GM23248 (cell line): Measurements from ENCODE around the gene OOEP. TPM values are rescaled to one million over a fixed set of nuclear protein-coding genes. Genes with fewer than 3 reads are reported as not detected.
A peak's percentile ranks its signal among the peaks of the same experiment; 100 is the strongest.
"Not testable (repeated sequence)": the region's sequence is repeated elsewhere in the genome, so short reads cannot be mapped to it uniquely, and the experiment has no call there.

Experiments
- DNase-seq: peaks from one replicate; pipeline ENCODE4 v3.0.0-alpha.2; 2015
- H2AFZ ChIP-seq: fragments of 200-600 bp; sonication (generic); 2 replicates; pipeline ENCODE4 v1.6.1; 2016; ENCODE audit warnings: antibody characterized with exemption
- H3F3A ChIP-seq: fragments of 200-600 bp; sonication (generic); 2 replicates; pipeline ENCODE4 v1.6.1; 2016; ENCODE audit warnings: mild to moderate bottlenecking, antibody characterized with exemption, mixed run types; ENCODE audit not compliant: insufficient read depth
- H3K27ac ChIP-seq: fragments of 200-600 bp; sonication (generic); 2 replicates; pipeline ENCODE4 v1.5.1; 2016; ENCODE audit warnings: mild to moderate bottlenecking
- H3K27me3 ChIP-seq: fragments of 200-600 bp; sonication (generic); replicated peaks from 2 replicates; pipeline ENCODE4 v1.6.1; 2016; ENCODE audit warnings: mild to moderate bottlenecking; ENCODE audit not compliant: insufficient read depth
- H3K36me3 ChIP-seq: fragments of 200-600 bp; sonication (generic); 2 replicates; pipeline ENCODE4 v1.6.1; 2016; ENCODE audit warnings: low read depth, mild to moderate bottlenecking
- H3K4me1 ChIP-seq: fragments of 200-600 bp; sonication (generic); 2 replicates; pipeline ENCODE4 v1.6.1; 2016; ENCODE audit warnings: mild to moderate bottlenecking; ENCODE audit not compliant: insufficient read depth
- H3K4me2 ChIP-seq: fragments of 200-600 bp; sonication (generic); one replicate; pipeline ENCODE4 v1.6.1; 2016; ENCODE audit warnings: mild to moderate bottlenecking; ENCODE audit not compliant: unreplicated experiment
- H3K4me3 ChIP-seq: fragments of 200-600 bp; sonication (generic); 2 replicates; pipeline ENCODE4 v1.5.1; 2016; ENCODE audit warnings: mild to moderate bottlenecking
- H3K79me2 ChIP-seq: fragments of 200-600 bp; sonication (generic); 2 replicates; pipeline ENCODE4 v1.6.1; 2016; ENCODE audit warnings: mild to moderate bottlenecking; ENCODE audit not compliant: insufficient read depth
- H3K9ac ChIP-seq: fragments of 200-600 bp; sonication (generic); 2 replicates; pipeline ENCODE4 v1.6.1; 2016; ENCODE audit warnings: mild to moderate bottlenecking
- H3K9me2 ChIP-seq: fragments of 200-600 bp; sonication (generic); 2 replicates; pipeline ENCODE4 v1.6.1; 2016; ENCODE audit warnings: mixed run types, mild to moderate bottlenecking, moderate library complexity; ENCODE audit not compliant: insufficient read depth
- H3K9me3 ChIP-seq: fragments of 200-600 bp; sonication (generic); one replicate; pipeline ENCODE4 v1.6.1; 2017; ENCODE audit warnings: low read depth
- H4K20me1 ChIP-seq: fragments of 200-600 bp; sonication (generic); 2 replicates; pipeline ENCODE4 v1.6.0; 2016; ENCODE audit not compliant: insufficient read depth
- EZH2 ChIP-seq: fragments of 200-600 bp; sonication (generic); IDR thresholded peaks from 2 replicates; pipeline ENCODE4 v1.6.1; 2018; ENCODE audit warnings: antibody characterized with exemption, mild to moderate bottlenecking; ENCODE audit not compliant: insufficient read depth, poor library complexity, severe bottlenecking
- EZH2phosphoT487 ChIP-seq: fragments of 200-600 bp; sonication (generic); IDR thresholded peaks from 2 replicates; pipeline ENCODE4 v1.6.1; 2018; ENCODE audit warnings: antibody characterized with exemption, moderate library complexity, mild to moderate bottlenecking, low read depth; ENCODE audit not compliant: insufficient read depth
- WGBS, 2 experiments: methylation state at CpG; one replicate each; pipeline ENCODE4 v1.1.6; 2015 to 2017; ENCODE audit warnings: low lambda C conversion rate in 2 of 2, low coverage in 1 of 2; ENCODE audit errors: missing lambda C conversion rate in 2 of 2; 5-methylcytosine and 5-hydroxymethylcytosine counted together
- in situ Hi-C: fragments of 300-500 bp; cut with MboI; formaldehyde crosslinking; loops from 2 replicates; pipeline ENCODE4 v1.15.0; 2020
- polyA plus RNA-seq: library from polyadenylated mRNA; unstranded; fragments of >200 nt; fragmentation: Nextera tagmentation; extraction: Ambion mirVana; gene quantifications from 2 replicates; pipeline ENCODE4 v1.2.1, GENCODE V29; 2016
- total RNA-seq: library from RNA; depleted of rRNA; stranded (reverse); fragments of >200 nt; shearing (Covaris generic); gene quantifications from 2 replicates; pipeline ENCODE4 v1.2.3, GENCODE V29; 2014

Gene OOEP
- total and polyA plus RNA-seq, 2 experiments from 2014 or later: not detected

- no peaks in the 10 kb centered on the region for H3K9me2 ChIP-seq
- H2AFZ ChIP-seq: no peak overlapping the region
- no peaks in the 10 kb centered on the region for H3K9me3 ChIP-seq
- H3K36me3 ChIP-seq: no peaks in the 10 kb centered on the region
- 83 to 90% methylated on average over 6 of the region's 6 CpGs for WGBS, 2 experiments
- H3K27me3 ChIP-seq: no peaks in the 10 kb centered on the region
- no peaks in the 10 kb centered on the region for H3F3A ChIP-seq
- no peak overlapping the region for H3K27ac ChIP-seq
- no peak overlapping the region for H3K4me2 ChIP-seq
- no peaks in the 10 kb centered on the region for H3K79me2 ChIP-seq
- H3K4me3 ChIP-seq: no peak overlapping the region
- peak; percentile 45 for DNase-seq
- TF ChIP-seq EZH2phosphoT487 (no peak), EZH2 (no peak)
- no peaks in the 10 kb centered on the region for H3K4me1 ChIP-seq
- no peaks in the 10 kb centered on the region for H4K20me1 ChIP-seq
- H3K9ac ChIP-seq: no peak overlapping the region
- in situ Hi-C loops: no loop called here
Observed at GRCh38 chr6:73382462-73383113, 12.9 kb upstream of the OOEP start.

GRCh38 chr6:73381531-73381930 lies 11.8 kb upstream of the OOEP start:
- H3K4me3 ChIP-seq, H3F3A ChIP-seq, H3K4me2 ChIP-seq, H3K79me2 ChIP-seq, H3K9ac ChIP-seq, H3K4me1 ChIP-seq, H4K20me1 ChIP-seq, H2AFZ ChIP-seq, H3K36me3 ChIP-seq, H3K9me2 ChIP-seq, H3K27ac ChIP-seq, H3K27me3 ChIP-seq, in situ Hi-C loops, DNase-seq, H3K9me3 ChIP-seq: not testable (repeated sequence)
- WGBS, 2 experiments: 73 to 80% methylated on average over 10 of the region's 10 CpGs

- Histone ChIP-seq H3K27ac (no peak overlapping the region), H4K20me1 (no peaks in the 10 kb centered on the region), H2AFZ (no peak overlapping the region), H3K9me3 (no peaks in the 10 kb centered on the region), H3K9ac (no peak overlapping the region), H3K79me2 (no peaks in the 10 kb centered on the region), H3K36me3 (no peaks in the 10 kb centered on the region), H3K4me3 (no peak overlapping the region), H3F3A (no peaks in the 10 kb centered on the region), H3K4me1 (no peaks in the 10 kb centered on the region), H3K9me2 (no peaks in the 10 kb centered on the region), H3K4me2 (no peak overlapping the region), H3K27me3 (no peaks in the 10 kb centered on the region)
- no peak for DNase-seq
- no peak for TF ChIP-seq EZH2phosphoT487
- TF ChIP-seq EZH2: no peak
- in situ Hi-C loops: no loop called here
- WGBS, 2 experiments: 31 to 34% methylated on average over 3 of the region's 3 CpGs
Observed at GRCh38 chr6:73377225-73377624, 7.5 kb upstream of the OOEP start.

GRCh38 chr6:73375216-73375615 lies 5.5 kb upstream of the OOEP start:
- no peaks in the 10 kb centered on the region for H3F3A ChIP-seq
- no peak overlapping the region for H3K27ac ChIP-seq
- no peaks in the 10 kb centered on the region for H3K36me3 ChIP-seq
- H3K4me2 ChIP-seq: no peak overlapping the region
- no peak overlapping the region for H3K4me3 ChIP-seq
- H3K4me1 ChIP-seq: no peaks in the 10 kb centered on the region
- DNase-seq: no peak
- no peaks in the 10 kb centered on the region for H3K79me2 ChIP-seq
- H2AFZ ChIP-seq: no peak overlapping the region
- no peak for TF ChIP-seq EZH2phosphoT487
- TF ChIP-seq EZH2: no peak
- no peak overlapping the region for H3K9ac ChIP-seq
- H3K27me3 ChIP-seq: no peaks in the 10 kb centered on the region
- no peaks in the 10 kb centered on the region for H3K9me2 ChIP-seq
- in situ Hi-C loops: no loop called here
- 45 to 76% methylated on average over 1 of the region's 1 CpG for WGBS, 2 experiments
- no peaks in the 10 kb centered on the region for H4K20me1 ChIP-seq
- no peaks in the 10 kb centered on the region for H3K9me3 ChIP-seq

- H2AFZ ChIP-seq: no peak overlapping the region
- no peaks in the 10 kb centered on the region for H3K9me3 ChIP-seq
- no peaks in the 10 kb centered on the region for H3K36me3 ChIP-seq
- no peaks in the 10 kb centered on the region for H3K9me2 ChIP-seq
- no peak overlapping the region for H3K9ac ChIP-seq
- no peaks in the 10 kb centered on the region for H4K20me1 ChIP-seq
- WGBS, 2 experiments: 66 to 72% methylated on average over 10 of the region's 10 CpGs
- H3K4me2 ChIP-seq: no peak overlapping the region
- 0 out of 2 replicates have a peak, but pooled peaks cover 5% of the 10 kb centered on the region for H3K27me3 ChIP-seq
- no peak overlapping the region for H3K27ac ChIP-seq
- no peak for TF ChIP-seq EZH2
- TF ChIP-seq EZH2phosphoT487: no peak
- H3F3A ChIP-seq: no peaks in the 10 kb centered on the region
- in situ Hi-C loops: no loop called here
- no peaks in the 10 kb centered on the region for H3K4me1 ChIP-seq
- no peak for DNase-seq
- H3K4me3 ChIP-seq: no peak overlapping the region
- no peaks in the 10 kb centered on the region for H3K79me2 ChIP-seq
Observed at GRCh38 chr6:73372516-73372915, 2.8 kb upstream of the OOEP start.
